Measurements from ENCODE around the gene PRDX6.

PRDX6 gene

DNA sequence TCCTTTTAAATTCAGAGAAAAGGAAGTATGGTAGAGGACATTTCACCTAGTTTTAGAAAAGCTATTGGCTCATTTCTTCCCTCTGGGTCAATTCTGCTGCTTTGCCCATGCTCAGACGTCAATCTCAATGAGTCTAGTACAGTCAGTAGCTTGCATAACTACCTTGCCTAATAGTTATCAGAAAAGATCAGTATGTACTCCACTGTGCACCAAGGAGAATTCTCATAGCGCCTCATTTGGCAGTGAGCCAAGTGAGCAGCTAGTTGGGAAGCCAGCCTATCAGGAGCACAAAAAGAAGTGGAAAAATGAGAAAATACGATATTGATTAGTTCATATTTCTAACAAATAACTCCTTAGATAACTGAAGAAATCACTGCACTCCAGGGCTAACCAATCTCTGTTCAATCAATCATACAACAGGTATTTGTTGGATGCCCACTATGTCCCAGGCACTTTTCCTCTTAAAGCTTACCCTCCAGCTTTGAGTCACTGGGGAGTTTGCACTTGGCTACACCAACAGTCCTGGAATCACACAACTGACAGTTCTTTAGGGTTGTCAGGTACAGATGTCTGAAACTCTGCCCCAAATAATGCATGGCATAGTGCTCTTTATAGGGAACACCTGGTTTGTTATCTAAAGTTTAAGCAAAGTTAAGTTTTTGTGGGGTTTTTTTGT lies 50.2 kb downstream of the PRDX6 start:
- no peaks in the 10 kb centered on the region for H3K36me3 ChIP-seq (replicated peaks; ENCODE audit: insufficient read depth, low read length)
- no peak overlapping the region for H3K4me3 ChIP-seq (ENCODE audit: low read length)
- H3K9me3 ChIP-seq (replicated peaks; ENCODE audit: insufficient read depth, low read length): no peaks in the 10 kb centered on the region
- H2AFZ ChIP-seq (ENCODE audit: low read length): no peak overlapping the region
- H3K79me2 ChIP-seq (ENCODE audit: low read length): no peaks in the 10 kb centered on the region
- no peak for TF ChIP-seq CTCF (IDR thresholded peaks at IDR 0.05; ENCODE audit: low read length)
- TF ChIP-seq EZH2 (optimal IDR thresholded peaks at IDR 0.05; ENCODE audit: low read depth, low read length): no peak
- no peak for TF ChIP-seq EZH2phosphoT487 (IDR thresholded peaks at IDR 0.05; ENCODE audit: low read length)
- H3K27ac ChIP-seq (ENCODE audit: low read length): no peak overlapping the region
- peak; percentile 5 for DNase-seq
- H3K4me2 ChIP-seq (ENCODE audit: low read depth, low read length): no peak overlapping the region
- H3K9ac ChIP-seq (ENCODE audit: low read length): no peak overlapping the region
- no peaks in the 10 kb centered on the region for H3K4me1 ChIP-seq (ENCODE audit: low read length)
- H3K9me2 ChIP-seq (replicated peaks; ENCODE audit: insufficient read depth, low read length): no peaks in the 10 kb centered on the region
- no peaks in the 10 kb centered on the region for H3F3A ChIP-seq (ENCODE audit: insufficient read depth, low read length)
- no peaks in the 10 kb centered on the region for H4K20me1 ChIP-seq (ENCODE audit: insufficient read depth, low read length)
- no peaks in the 10 kb centered on the region for H3K27me3 ChIP-seq (replicated peaks; ENCODE audit: insufficient read depth, low read length)

DNA sequence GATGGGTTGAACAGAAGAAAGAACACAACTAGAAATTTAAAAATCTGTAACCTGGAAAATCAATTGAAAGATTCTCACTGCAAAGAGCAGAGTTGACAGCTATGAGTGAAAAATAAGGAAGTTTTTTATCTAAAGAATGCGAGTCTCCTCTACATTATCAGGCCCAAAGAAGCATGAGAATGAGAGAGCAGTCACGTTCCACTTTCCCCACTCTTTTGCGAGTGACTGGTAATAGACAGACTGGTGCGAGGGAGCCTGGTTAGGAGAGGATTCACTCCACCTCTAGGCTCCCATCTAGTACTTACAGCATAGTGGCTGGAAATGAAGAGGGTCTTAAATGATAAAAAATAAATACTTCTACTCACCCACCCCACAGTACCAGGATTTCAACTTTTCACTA lies 52.0 kb downstream of the PRDX6 start:
- H3K36me3 ChIP-seq (replicated peaks; ENCODE audit: insufficient read depth, low read length): no peaks in the 10 kb centered on the region
- no peaks in the 10 kb centered on the region for H3K4me1 ChIP-seq (ENCODE audit: low read length)
- no peak overlapping the region for H3K27ac ChIP-seq (ENCODE audit: low read length)
- H3K9me2 ChIP-seq (replicated peaks; ENCODE audit: insufficient read depth, low read length): no peaks in the 10 kb centered on the region
- no peak overlapping the region for H3K4me3 ChIP-seq (ENCODE audit: low read length)
- no peak for TF ChIP-seq CTCF (IDR thresholded peaks at IDR 0.05; ENCODE audit: low read length)
- TF ChIP-seq EZH2phosphoT487 (IDR thresholded peaks at IDR 0.05; ENCODE audit: low read length): no peak
- no peak for TF ChIP-seq EZH2 (optimal IDR thresholded peaks at IDR 0.05; ENCODE audit: low read depth, low read length)
- H3K9ac ChIP-seq (ENCODE audit: low read length): no peak overlapping the region
- H3K4me2 ChIP-seq (ENCODE audit: low read depth, low read length): no peak overlapping the region
- no peaks in the 10 kb centered on the region for H3K9me3 ChIP-seq (replicated peaks; ENCODE audit: insufficient read depth, low read length)
- H4K20me1 ChIP-seq (ENCODE audit: insufficient read depth, low read length): no peaks in the 10 kb centered on the region
- no peak overlapping the region for H2AFZ ChIP-seq (ENCODE audit: low read length)
- DNase-seq: no peak
- no peaks in the 10 kb centered on the region for H3F3A ChIP-seq (ENCODE audit: insufficient read depth, low read length)
- no peaks in the 10 kb centered on the region for H3K79me2 ChIP-seq (ENCODE audit: low read length)
- H3K27me3 ChIP-seq (replicated peaks; ENCODE audit: insufficient read depth, low read length): no peaks in the 10 kb centered on the region

DNA sequence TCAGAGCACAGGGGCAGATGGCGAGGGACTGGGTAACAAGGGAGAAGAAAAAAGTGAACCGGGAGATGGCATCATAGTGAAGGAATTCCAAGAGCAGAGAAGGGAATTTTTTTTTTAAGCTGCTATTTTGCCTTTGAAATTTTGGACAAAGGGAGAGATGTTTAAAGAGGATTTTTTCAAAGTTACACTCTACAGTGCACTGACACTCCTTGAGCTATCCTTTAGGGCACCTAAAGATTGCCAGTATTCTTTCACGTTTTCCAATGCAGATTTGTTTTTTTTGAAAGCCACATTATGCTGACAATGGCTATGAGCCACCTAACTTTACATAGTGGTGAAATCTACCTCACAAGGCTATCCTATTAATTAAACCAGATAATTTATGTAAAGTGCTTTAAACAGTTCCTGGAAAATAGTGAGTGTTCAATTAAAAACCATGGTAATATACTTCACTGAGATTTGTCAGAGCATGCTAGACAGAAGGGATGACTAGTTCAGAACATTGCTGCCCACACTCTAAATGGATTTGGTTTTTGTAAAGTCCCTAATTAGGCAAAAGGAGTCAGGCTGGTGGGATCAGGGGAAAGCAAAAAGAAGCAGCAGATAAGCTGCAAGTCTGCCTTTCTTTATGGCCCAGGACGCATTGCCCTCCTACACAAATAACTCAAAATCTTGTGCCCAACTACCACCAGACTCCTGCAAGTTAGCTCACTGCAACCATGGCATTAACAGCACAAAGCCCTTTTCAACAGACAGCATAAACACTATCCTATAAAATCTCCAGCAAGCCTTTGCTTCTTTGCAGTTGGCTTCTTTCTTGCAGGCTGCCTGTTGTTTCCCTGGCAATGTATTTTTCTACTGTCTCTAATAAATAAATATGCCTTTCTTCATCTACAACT lies 53.9 kb downstream of the PRDX6 start:
- Histone ChIP-seq H3K4me1 (ENCODE audit: low read length) (no peaks in the 10 kb centered on the region), H3K9me2 (replicated peaks; ENCODE audit: insufficient read depth, low read length) (no peaks in the 10 kb centered on the region), H4K20me1 (ENCODE audit: insufficient read depth, low read length) (no peaks in the 10 kb centered on the region), H3K4me2 (ENCODE audit: low read depth, low read length) (no peak overlapping the region), H2AFZ (ENCODE audit: low read length) (no peak overlapping the region), H3K9ac (ENCODE audit: low read length) (no peak overlapping the region), H3K4me3 (ENCODE audit: low read length) (no peak overlapping the region), H3K27me3 (replicated peaks; ENCODE audit: insufficient read depth, low read length) (no peaks in the 10 kb centered on the region), H3K79me2 (ENCODE audit: low read length) (no peaks in the 10 kb centered on the region), H3K27ac (ENCODE audit: low read length) (no peak overlapping the region), H3K9me3 (replicated peaks; ENCODE audit: insufficient read depth, low read length) (no peaks in the 10 kb centered on the region), H3F3A (ENCODE audit: insufficient read depth, low read length) (no peaks in the 10 kb centered on the region), H3K36me3 (replicated peaks; ENCODE audit: insufficient read depth, low read length) (no peaks in the 10 kb centered on the region)
- TF ChIP-seq EZH2 (optimal IDR thresholded peaks at IDR 0.05; ENCODE audit: low read depth, low read length) (no peak), EZH2phosphoT487 (IDR thresholded peaks at IDR 0.05; ENCODE audit: low read length) (no peak), CTCF (IDR thresholded peaks at IDR 0.05; ENCODE audit: low read length) (no peak)
- peak; percentile 3 for DNase-seq
